Tibial nerve (tissue), 4 donors: ENCODE results near the gene TBC1D22A.

Experiments used
- EP300 ChIP-seq, 2 donors: sonication (generic); formaldehyde crosslinking; IDR thresholded peaks; one replicate each; pipeline ENCODE4 v1.6.1; 2017; ENCODE audit warnings: antibody characterized with exemption in 2 of 2, mild to moderate bottlenecking in 1 of 2
- POLR2A ChIP-seq, 2 donors: fragments of 450-650 bp; IDR thresholded peaks; one replicate each; pipeline ENCODE4 v1.6.1; 2017; ENCODE audit warnings: antibody characterized with exemption in 2 of 2, mild to moderate bottlenecking in 2 of 2, moderate library complexity in 2 of 2
- TF ChIP-seq, protein P1 (sequence below), 5 experiments: fragments of 200-600 bp in 3 of 5; fragments of 450-650 bp in 2 of 5; sonication (generic) in 3 of 5; IDR thresholded peaks; one replicate each; pipeline ENCODE4 v1.5.1; 2016 to 2019; ENCODE audit warnings: antibody characterized with exemption in 5 of 5, mild to moderate bottlenecking in 3 of 5, moderate library complexity in 2 of 5

DNA sequence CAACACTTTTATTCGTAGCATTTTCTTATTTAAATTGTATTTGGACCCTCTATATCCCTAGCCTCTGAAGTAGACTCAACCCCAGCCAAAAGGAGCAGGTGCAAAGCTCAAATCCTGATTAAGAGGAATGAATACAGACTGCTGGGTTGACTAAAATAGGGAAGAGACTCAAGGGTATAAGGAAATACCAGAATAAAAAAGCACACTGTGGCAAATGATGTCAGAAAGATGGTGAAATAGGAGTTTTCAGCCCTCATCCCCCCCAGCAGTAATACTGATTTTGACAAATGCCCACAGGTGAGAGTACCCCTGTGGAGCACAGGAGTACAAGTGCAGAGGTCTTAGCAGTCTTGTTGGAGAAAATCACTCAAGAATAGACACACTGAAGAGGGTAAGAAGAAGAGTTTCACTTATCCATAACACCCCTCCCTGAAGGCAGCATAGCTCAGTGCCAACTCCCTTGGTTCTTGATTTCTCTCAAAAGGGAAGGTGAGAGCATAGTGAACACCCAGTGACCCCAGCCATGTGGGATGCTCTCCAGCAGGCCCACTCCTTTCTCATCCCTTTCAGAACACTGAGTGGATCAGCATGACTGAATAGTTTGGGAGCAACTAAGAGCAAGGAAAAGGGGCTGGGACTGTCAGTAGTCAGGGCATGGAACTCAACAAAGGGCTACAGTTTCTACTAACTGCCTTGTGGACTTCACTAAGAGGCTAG, 71.7 kb downstream of the TBC1D22A start:
- TF ChIP-seq, protein P1, sequence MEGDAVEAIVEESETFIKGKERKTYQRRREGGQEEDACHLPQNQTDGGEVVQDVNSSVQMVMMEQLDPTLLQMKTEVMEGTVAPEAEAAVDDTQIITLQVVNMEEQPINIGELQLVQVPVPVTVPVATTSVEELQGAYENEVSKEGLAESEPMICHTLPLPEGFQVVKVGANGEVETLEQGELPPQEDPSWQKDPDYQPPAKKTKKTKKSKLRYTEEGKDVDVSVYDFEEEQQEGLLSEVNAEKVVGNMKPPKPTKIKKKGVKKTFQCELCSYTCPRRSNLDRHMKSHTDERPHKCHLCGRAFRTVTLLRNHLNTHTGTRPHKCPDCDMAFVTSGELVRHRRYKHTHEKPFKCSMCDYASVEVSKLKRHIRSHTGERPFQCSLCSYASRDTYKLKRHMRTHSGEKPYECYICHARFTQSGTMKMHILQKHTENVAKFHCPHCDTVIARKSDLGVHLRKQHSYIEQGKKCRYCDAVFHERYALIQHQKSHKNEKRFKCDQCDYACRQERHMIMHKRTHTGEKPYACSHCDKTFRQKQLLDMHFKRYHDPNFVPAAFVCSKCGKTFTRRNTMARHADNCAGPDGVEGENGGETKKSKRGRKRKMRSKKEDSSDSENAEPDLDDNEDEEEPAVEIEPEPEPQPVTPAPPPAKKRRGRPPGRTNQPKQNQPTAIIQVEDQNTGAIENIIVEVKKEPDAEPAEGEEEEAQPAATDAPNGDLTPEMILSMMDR (IDR thresholded peaks at IDR 0.05): no peak
- TF ChIP-seq POLR2A (IDR thresholded peaks at IDR 0.05): no peak
- no peak for TF ChIP-seq EP300 (IDR thresholded peaks at IDR 0.05)
